SK-N-SH treated with all-trans-retinoic acid at 6 μM for 48 hours (cell line): ENCODE results near the gene MRLN.

Source experiments
- ATAC-seq: fragments of 200-7000 bp; cut with Tn5 transposase; 3 replicates; pipeline ENCODE4 v1.9.1; 2020; ENCODE audit warnings: mild to moderate bottlenecking, moderate library complexity
- BACH2 ChIP-seq: fragments of 250-450 bp; sonication (Bioruptor Pico); IDR thresholded peaks from 2 replicates; pipeline ENCODE4 v1.9.0; 2021; ENCODE audit warnings: mild to moderate bottlenecking, borderline replicate concordance
- CREB5 ChIP-seq: fragments of 250-450 bp; sonication (Bioruptor Pico); IDR thresholded peaks from 2 replicates; pipeline ENCODE4 v1.5.1; 2020; ENCODE audit warnings: low read depth, mild to moderate bottlenecking, moderate library complexity
- CSDC2 ChIP-seq: fragments of 250-450 bp; sonication (Bioruptor Pico); IDR thresholded peaks from 2 replicates; pipeline ENCODE4 v1.5.0; 2020; ENCODE audit warnings: mild to moderate bottlenecking, moderate library complexity
- ESRRG ChIP-seq: fragments of 250-450 bp; sonication (Bioruptor Pico); IDR thresholded peaks from 2 replicates; pipeline ENCODE4 v1.6.1; 2021; ENCODE audit warnings: mild to moderate bottlenecking
- GLIS3 ChIP-seq: fragments of 250-450 bp; sonication (Bioruptor Pico); IDR thresholded peaks from 2 replicates; pipeline ENCODE4 v1.5.0; 2020; ENCODE audit warnings: mild to moderate bottlenecking, moderate library complexity
- ISL1 ChIP-seq: fragments of 250-450 bp; sonication (Bioruptor Pico); IDR thresholded peaks from 2 replicates; pipeline ENCODE4 v2.1.2; 2022; ENCODE audit warnings: mild to moderate bottlenecking, moderate library complexity
- OSR1 ChIP-seq: fragments of 250-450 bp; sonication (Bioruptor Pico); IDR thresholded peaks from 2 replicates; pipeline ENCODE4 v1.8.0; 2022; ENCODE audit warnings: moderate library complexity, mild to moderate bottlenecking, inconsistent platforms
- PATZ1 ChIP-seq: fragments of 250-450 bp; sonication (Bioruptor Pico); IDR thresholded peaks from 2 replicates; pipeline ENCODE4 v1.8.0; 2020; ENCODE audit warnings: mild to moderate bottlenecking, moderate library complexity, borderline replicate concordance
- POU6F1 ChIP-seq: fragments of 250-450 bp; sonication (Bioruptor Pico); IDR thresholded peaks from 2 replicates; pipeline ENCODE4 v1.8.0; 2021; ENCODE audit warnings: low read depth, mild to moderate bottlenecking, moderate library complexity, borderline replicate concordance
- PPARA ChIP-seq: fragments of 250-450 bp; sonication (Bioruptor Pico); IDR thresholded peaks from 2 replicates; pipeline ENCODE4 v1.5.0; 2020; ENCODE audit warnings: mild to moderate bottlenecking, borderline replicate concordance
- RARB ChIP-seq: fragments of 250-450 bp; sonication (Bioruptor Pico); IDR thresholded peaks from 2 replicates; pipeline ENCODE4 v1.8.0; 2021; ENCODE audit warnings: mild to moderate bottlenecking, moderate library complexity
- SNAI2 ChIP-seq: fragments of 250-450 bp; sonication (Bioruptor Pico); IDR thresholded peaks from 2 replicates; pipeline ENCODE4 v1.5.0; 2020; ENCODE audit warnings: mild to moderate bottlenecking, moderate library complexity
- TCF4 ChIP-seq: fragments of 250-450 bp; sonication (Bioruptor Pico); IDR thresholded peaks from 2 replicates; pipeline ENCODE4 v1.8.0; 2021; ENCODE audit warnings: mild to moderate bottlenecking, moderate library complexity, borderline replicate concordance
- ZC3H10 ChIP-seq: fragments of 250-450 bp; sonication (Bioruptor Pico); IDR thresholded peaks from 2 replicates; pipeline ENCODE4 v1.5.1; 2021; ENCODE audit warnings: mild to moderate bottlenecking, moderate library complexity
- ZFP3 ChIP-seq: fragments of 250-450 bp; sonication (Bioruptor Pico); IDR thresholded peaks from 2 replicates; pipeline ENCODE4 v1.5.0; 2020; ENCODE audit warnings: mild to moderate bottlenecking, moderate library complexity
- ZFP30 ChIP-seq: fragments of 450-650 bp; formaldehyde crosslinking; IDR thresholded peaks from 2 replicates; pipeline ENCODE4 v1.5.0; 2022; ENCODE audit warnings: mild to moderate bottlenecking, moderate library complexity
- ZNF565 ChIP-seq: fragments of 450-650 bp; formaldehyde crosslinking; conservative IDR thresholded peaks from 2 replicates; pipeline ENCODE4 v1.5.0; 2020; ENCODE audit warnings: low read depth, mild to moderate bottlenecking, moderate library complexity
- ZNF70 ChIP-seq: fragments of 450-650 bp; formaldehyde crosslinking; IDR thresholded peaks from 2 replicates; pipeline ENCODE4 v1.5.0; 2020; ENCODE audit warnings: mild to moderate bottlenecking, moderate library complexity
- ZNF8 ChIP-seq: fragments of 450-650 bp; formaldehyde crosslinking; IDR thresholded peaks from 2 replicates; pipeline ENCODE4 v1.5.0; 2020; ENCODE audit warnings: mild to moderate bottlenecking, moderate library complexity
- TF ChIP-seq, protein P1 (sequence below): fragments of 250-450 bp; sonication (Bioruptor Pico); IDR thresholded peaks from 2 replicates; pipeline ENCODE4 v1.5.1; 2021; ENCODE audit warnings: mild to moderate bottlenecking, moderate library complexity
- TF ChIP-seq, protein P2 (sequence below): fragments of 250-450 bp; sonication (Bioruptor Pico); IDR thresholded peaks from 2 replicates; pipeline ENCODE4 v1.5.0; 2020; ENCODE audit warnings: mild to moderate bottlenecking, moderate library complexity

MRLN gene

DNA sequence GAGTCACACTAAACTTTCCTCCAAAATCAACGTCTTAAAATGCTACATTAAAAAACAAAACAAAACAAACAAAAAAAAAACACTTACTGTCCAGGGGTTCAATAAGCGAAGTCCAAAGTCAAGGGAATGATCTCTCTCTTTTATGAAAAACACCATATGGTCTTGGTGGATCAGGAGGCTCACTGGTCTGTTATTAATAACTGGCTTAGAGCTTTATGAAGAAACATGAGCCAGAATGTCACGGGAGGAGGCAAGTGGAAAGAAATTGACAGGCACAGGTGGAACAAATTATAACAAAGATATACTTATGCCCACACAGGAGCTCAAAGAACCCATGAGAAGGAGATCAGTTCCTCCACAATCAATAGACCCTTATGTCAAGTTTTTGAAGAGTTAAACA lies at the start of gene MRLN:
Gene MRLN (minus strand): TSS at position 189 of the 400 bp plus-strand sequence.
- TF ChIP-seq TCF4 (no peak), ZFP3 (CRISPR knock-in tag) (no peak), ESRRG (CRISPR knock-in tag) (no peak)
- no peak; the same call in 2 of the 3 replicates for ATAC-seq

GRCh38 chr10:59801171-59801570 lies 47.9 kb upstream of the MRLN start:
- TF ChIP-seq POU6F1 (CRISPR knock-in tag) (no peak), TCF4 (no peak), ESRRG (CRISPR knock-in tag) (no peak), CREB5 (CRISPR knock-in tag) (no peak), PPARA (CRISPR knock-in tag) (no peak), BACH2 (CRISPR knock-in tag) (no peak), ZC3H10 (no peak), ZFP3 (CRISPR knock-in tag) (no peak), GLIS3 (CRISPR knock-in tag) (no peak), ISL1 (CRISPR knock-in tag) (no peak), ZFP30 (CRISPR knock-in tag) (no peak), PATZ1 (CRISPR knock-in tag) (no peak), ZNF8 (CRISPR knock-in tag) (no peak), ZNF565 (CRISPR knock-in tag) (no peak), RARB (no peak), CSDC2 (CRISPR knock-in tag) (no peak), OSR1 (no peak), ZNF70 (CRISPR knock-in tag) (no peak)
- TF ChIP-seq, protein P1, sequence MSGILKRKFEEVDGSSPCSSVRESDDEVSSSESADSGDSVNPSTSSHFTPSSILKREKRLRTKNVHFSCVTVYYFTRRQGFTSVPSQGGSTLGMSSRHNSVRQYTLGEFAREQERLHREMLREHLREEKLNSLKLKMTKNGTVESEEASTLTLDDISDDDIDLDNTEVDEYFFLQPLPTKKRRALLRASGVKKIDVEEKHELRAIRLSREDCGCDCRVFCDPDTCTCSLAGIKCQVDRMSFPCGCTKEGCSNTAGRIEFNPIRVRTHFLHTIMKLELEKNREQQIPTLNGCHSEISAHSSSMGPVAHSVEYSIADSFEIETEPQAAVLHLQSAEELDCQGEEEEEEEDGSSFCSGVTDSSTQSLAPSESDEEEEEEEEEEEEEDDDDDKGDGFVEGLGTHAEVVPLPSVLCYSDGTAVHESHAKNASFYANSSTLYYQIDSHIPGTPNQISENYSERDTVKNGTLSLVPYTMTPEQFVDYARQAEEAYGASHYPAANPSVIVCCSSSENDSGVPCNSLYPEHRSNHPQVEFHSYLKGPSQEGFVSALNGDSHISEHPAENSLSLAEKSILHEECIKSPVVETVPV, result no peak
- TF ChIP-seq, protein P2, sequence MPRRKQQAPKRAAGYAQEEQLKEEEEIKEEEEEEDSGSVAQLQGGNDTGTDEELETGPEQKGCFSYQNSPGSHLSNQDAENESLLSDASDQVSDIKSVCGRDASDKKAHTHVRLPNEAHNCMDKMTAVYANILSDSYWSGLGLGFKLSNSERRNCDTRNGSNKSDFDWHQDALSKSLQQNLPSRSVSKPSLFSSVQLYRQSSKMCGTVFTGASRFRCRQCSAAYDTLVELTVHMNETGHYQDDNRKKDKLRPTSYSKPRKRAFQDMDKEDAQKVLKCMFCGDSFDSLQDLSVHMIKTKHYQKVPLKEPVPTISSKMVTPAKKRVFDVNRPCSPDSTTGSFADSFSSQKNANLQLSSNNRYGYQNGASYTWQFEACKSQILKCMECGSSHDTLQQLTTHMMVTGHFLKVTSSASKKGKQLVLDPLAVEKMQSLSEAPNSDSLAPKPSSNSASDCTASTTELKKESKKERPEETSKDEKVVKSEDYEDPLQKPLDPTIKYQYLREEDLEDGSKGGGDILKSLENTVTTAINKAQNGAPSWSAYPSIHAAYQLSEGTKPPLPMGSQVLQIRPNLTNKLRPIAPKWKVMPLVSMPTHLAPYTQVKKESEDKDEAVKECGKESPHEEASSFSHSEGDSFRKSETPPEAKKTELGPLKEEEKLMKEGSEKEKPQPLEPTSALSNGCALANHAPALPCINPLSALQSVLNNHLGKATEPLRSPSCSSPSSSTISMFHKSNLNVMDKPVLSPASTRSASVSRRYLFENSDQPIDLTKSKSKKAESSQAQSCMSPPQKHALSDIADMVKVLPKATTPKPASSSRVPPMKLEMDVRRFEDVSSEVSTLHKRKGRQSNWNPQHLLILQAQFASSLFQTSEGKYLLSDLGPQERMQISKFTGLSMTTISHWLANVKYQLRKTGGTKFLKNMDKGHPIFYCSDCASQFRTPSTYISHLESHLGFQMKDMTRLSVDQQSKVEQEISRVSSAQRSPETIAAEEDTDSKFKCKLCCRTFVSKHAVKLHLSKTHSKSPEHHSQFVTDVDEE (CRISPR knock-in tag), result no peak
- ATAC-seq, result peak; percentile 86

- ATAC-seq, result no peak
- TF ChIP-seq, protein P1, result no peak
- no peak for TF ChIP-seq TCF4
- TF ChIP-seq, protein P2 (CRISPR knock-in tag), result no peak
- no peak for TF ChIP-seq BACH2 (CRISPR knock-in tag)
- TF ChIP-seq PPARA (CRISPR knock-in tag), result no peak
- TF ChIP-seq ISL1 (CRISPR knock-in tag), result no peak
- no peak for TF ChIP-seq OSR1
- no peak for TF ChIP-seq ZC3H10
- TF ChIP-seq ZFP3 (CRISPR knock-in tag), result no peak
- no peak for TF ChIP-seq RARB
- no peak for TF ChIP-seq CREB5 (CRISPR knock-in tag)
- no peak for TF ChIP-seq ZNF565 (CRISPR knock-in tag)
- TF ChIP-seq SNAI2 (CRISPR knock-in tag), result no peak
Measured at GRCh38 chr10:59799421-59799820, 46.2 kb upstream of the MRLN start.
